NB4 (cell line): ENCODE measurements around the gene STMN3.
"Not testable (repeated sequence)": the region's sequence is repeated elsewhere in the genome, so short reads cannot be mapped to it uniquely, and the experiment has no call there.

Experiments
- DNase-seq: peaks from one replicate; pipeline ENCODE4 v3.0.0; 2010; ENCODE audit warnings: low read depth
- H3K4me3 ChIP-seq: one replicate; pipeline ENCODE4 v1.5.1; 2011; ENCODE audit warnings: mild to moderate bottlenecking, low read depth, low read length, moderate library complexity
- MYC ChIP-seq: IDR thresholded peaks from 2 replicates; pipeline ENCODE4 v1.6.1; 2011; ENCODE audit warnings: low read depth, low read length
- POLR2A ChIP-seq: IDR thresholded peaks from 2 replicates; pipeline ENCODE4 v1.6.1; 2011; ENCODE audit warnings: mild to moderate bottlenecking; ENCODE audit not compliant: insufficient read length; ENCODE audit errors: extremely low read depth
- TF ChIP-seq, protein P1 (sequence below): IDR thresholded peaks from one replicate; pipeline ENCODE4 v1.5.1; 2012; ENCODE audit warnings: low read depth, low read length
- TF ChIP-seq, protein P2 (sequence below): IDR thresholded peaks from 2 replicates; pipeline ENCODE4 v1.6.1; 2011; ENCODE audit warnings: low read depth, low read length

Gene STMN3

DNA sequence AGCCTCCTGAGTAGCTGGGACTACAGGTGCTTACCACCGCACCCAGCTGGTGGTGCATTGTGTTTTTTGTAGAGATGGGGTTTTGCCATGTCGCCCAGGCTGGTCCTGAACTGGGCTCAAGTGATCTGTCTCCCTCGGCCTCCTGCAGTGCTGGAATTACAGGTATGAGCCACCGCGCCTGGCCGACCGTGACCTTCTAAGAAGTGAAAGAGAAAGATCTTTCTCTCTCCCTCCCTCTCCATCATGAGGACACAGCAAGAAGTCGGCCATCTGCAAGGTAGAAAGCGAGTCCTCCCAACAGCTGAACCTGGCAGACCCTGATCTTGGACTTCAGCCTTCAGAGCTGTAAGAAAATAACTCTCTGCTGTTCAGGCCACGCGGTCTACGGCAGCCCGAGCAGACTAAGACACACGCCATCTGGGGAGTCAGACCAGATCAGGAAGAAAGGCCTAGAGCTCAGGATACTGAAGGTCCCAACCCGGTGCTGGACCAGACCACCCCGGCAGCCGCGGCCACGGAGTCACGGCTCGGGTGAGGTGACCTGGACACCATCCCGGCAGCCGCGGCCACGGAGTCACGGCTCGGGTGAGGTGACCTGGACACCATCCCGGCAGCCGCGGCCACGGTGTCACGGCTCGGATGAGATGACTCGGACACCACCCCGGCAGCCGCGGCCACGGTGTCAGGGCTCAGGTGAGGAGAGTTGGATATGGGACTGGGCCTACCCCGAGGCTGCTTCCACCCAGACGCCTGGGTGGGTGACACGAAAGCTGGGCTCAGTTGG lies 35.9 kb downstream of the STMN3 start:
- TF ChIP-seq, protein P1, sequence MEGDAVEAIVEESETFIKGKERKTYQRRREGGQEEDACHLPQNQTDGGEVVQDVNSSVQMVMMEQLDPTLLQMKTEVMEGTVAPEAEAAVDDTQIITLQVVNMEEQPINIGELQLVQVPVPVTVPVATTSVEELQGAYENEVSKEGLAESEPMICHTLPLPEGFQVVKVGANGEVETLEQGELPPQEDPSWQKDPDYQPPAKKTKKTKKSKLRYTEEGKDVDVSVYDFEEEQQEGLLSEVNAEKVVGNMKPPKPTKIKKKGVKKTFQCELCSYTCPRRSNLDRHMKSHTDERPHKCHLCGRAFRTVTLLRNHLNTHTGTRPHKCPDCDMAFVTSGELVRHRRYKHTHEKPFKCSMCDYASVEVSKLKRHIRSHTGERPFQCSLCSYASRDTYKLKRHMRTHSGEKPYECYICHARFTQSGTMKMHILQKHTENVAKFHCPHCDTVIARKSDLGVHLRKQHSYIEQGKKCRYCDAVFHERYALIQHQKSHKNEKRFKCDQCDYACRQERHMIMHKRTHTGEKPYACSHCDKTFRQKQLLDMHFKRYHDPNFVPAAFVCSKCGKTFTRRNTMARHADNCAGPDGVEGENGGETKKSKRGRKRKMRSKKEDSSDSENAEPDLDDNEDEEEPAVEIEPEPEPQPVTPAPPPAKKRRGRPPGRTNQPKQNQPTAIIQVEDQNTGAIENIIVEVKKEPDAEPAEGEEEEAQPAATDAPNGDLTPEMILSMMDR: no peak
- TF ChIP-seq, protein P2, sequence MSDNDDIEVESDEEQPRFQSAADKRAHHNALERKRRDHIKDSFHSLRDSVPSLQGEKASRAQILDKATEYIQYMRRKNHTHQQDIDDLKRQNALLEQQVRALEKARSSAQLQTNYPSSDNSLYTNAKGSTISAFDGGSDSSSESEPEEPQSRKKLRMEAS: no peak
- TF ChIP-seq MYC: no peak
- TF ChIP-seq POLR2A: no peak
- no peak for DNase-seq

DNA sequence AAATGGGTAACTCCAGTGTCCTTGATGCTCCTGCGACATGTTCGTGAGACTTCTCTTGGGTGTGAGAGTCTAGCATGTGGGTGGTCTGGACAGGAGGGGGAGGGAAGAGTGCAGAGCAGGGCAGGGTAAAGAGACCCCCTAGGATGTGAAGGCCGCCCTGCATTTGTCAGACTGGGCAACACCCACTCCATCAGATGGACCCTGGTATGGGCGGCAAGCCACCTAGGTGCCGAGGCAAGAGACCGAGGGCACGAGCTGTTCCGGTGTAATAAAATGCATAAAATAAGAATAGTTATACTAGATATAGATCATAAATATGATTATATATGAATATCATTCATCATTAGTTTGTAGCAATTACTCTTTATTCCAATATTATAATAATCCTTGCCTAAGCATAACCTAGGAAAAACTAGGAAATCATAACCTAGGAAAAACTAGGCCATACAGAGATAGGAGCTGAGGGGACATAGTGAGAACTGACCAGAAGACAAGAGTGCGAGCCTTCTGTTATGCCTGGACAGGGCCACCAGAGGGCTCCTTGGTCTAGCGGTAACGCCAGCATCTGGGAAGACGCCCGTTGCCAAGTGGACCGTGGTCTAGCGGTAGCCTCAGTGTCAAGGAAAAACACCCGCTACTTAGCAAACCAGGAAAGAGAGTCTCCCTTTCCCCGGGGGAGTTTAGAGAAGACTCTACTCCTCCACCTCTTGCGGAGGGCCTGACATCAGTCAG lies 39.2 kb downstream of the STMN3 start:
- H3K4me3 ChIP-seq, DNase-seq: not testable (repeated sequence)
- TF ChIP-seq, protein P1: peak; percentile 20

More for the DNA sequence above, 35.9 kb downstream of the STMN3 start:
- H3K4me3 ChIP-seq: no peak overlapping the region

DNA sequence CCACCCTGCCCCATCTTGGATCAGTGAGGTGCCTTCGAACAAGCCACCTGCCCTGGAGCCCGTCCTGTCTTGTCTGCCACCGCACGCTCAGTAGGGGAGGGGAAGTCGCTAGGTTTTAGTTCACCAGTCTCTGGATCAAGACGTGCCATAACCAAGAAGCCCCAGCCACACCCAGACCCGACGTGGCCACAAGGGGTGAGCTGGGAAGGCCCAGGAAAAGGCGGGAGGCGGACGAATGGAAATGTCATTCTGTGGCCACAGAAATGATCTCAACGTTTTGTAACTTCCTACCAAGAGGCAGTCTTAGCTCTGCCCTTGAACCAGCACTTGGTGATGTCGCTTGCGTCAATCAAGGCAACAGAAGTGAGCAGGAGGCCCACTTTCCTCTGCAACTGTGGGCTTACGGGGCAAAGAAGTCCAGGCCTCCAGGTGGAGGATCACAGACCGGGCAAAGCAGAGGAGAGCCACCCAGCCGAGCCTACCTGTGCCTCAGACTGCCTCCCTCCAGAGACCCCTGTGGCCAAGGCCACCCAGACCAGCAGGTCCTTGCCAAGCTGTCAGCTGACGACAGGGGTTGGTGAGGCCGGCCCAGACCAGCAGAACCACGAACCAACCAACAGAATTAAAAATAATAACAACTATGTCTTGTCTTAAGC lies 40.8 kb downstream of the STMN3 start:
- TF ChIP-seq, protein P2: no peak; the same call in 1 of the 2 replicates
- TF ChIP-seq POLR2A: no peak
- TF ChIP-seq MYC: 0 out of 2 replicates have a peak, but pooled peaks have one; percentile 17
- TF ChIP-seq, protein P1: no peak
- DNase-seq: peak; percentile 93
- H3K4me3 ChIP-seq: no peak overlapping the region

DNA sequence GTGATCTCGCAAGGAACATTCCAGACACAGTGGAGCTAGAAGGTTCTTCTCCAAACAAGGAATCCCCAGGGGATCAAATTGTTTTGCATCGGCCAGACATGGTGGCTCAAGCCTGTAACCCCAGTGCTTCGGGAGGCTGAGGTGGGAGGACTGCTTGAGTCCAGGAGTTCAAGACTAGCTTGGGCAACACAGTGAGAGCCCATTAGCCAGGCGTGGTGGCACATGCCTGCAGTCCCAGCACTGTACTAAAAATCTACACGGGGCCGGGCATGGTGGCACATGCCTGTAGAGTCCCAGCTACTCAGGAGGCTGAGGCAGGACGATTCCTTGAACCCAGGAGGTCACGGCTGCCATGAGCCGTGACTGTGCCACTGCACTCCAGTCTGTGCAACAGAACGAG lies 41.6 kb downstream of the STMN3 start:
- DNase-seq: no peak
- TF ChIP-seq, protein P2: no peak
- no peak for TF ChIP-seq MYC
- no peak for TF ChIP-seq POLR2A
- TF ChIP-seq, protein P1: no peak
- H3K4me3 ChIP-seq: no peak overlapping the region

DNA sequence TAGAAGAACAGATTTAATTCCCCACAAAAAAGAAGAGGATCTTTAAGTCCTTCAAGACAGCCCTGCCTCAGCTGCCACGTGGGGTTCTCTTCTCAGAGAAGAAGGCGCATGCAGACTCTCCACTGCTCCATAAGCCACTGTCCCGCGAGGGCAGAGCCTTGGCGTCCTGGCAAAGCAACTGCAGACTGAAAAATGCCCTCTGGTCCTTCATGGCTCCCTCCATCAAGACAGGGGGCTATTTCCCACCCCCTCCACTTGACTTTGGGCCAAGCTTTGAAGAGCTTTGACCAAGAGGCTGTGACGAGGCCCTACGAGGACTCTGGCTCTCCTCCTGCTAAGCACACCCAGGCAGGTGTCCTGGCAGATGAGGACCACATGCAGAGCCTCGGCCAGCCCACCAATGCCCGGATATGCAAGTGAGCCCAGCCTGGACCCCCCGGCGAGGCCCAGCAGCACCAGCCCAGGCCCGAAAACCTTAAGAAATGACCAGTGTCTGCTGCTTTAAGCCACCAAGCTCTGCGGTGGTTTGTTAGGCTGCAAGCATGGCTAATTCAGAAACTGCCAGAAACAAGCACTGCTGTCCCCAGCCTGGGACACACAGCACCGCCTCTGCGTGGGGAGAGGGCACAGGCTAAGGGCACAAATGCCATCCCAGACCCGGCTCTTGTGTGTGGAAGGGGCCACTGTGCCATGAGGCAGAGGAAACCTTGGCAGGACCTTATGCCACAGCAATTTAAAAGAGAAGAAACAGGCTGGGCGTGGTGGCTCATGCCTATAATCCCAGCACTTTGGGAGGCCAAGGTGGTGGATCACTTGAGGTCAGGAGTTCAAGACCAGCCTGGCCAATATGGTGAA lies 42.4 kb downstream of the STMN3 start:
- no peak for DNase-seq
- TF ChIP-seq, protein P1: no peak
- TF ChIP-seq, protein P2: no peak
- TF ChIP-seq MYC: no peak
- no peak overlapping the region for H3K4me3 ChIP-seq
